Measurements from ENCODE around the gene SAGE1. TPM values are rescaled to one million over a fixed set of nuclear protein-coding genes. Genes with fewer than 3 reads are reported as not detected.
A peak's percentile ranks its signal among the peaks of the same experiment; 100 is the strongest.

SAGE1 gene
- total RNA-seq, 6 donors from 2014 or later = 0.10 TPM; not detected in 5

GRCh38 chrX:135931644-135932487 is 38.4 kb downstream of the SAGE1 start:
- no peaks in the 10 kb centered on the region for H3K27me3 ChIP-seq
- H3K4me3 ChIP-seq = no peak overlapping the region
- TF ChIP-seq CTCF (IDR thresholded peaks at IDR 0.05) (peak; percentile 26 to 74 (median 53)), POLR2AphosphoS5 (IDR thresholded peaks at IDR 0.05) (no peak)
- WGBS, 2 donors = 38 to 56% methylated on average over 15 to 19 of the region's 19 CpGs
- H3K36me3 ChIP-seq = no peaks in the 10 kb centered on the region
- no peaks in the 10 kb centered on the region for H3K9me3 ChIP-seq
- H3K27ac ChIP-seq = no peak overlapping the region
- DNase-seq (peak; percentile 19 to 49), ATAC-seq (ENCODE audit: low FRiP score in 2 of 2) (peak; percentile 63 to 75)
- H3K4me1 ChIP-seq = no peaks in the 10 kb centered on the region

- no peaks in the 10 kb centered on the region for H3K9me3 ChIP-seq
- WGBS, 2 donors = 65 to 85% methylated on average over 2 of the region's 2 CpGs
- DNase-seq = no peak
- H3K4me3 ChIP-seq = no peak overlapping the region
- no peak for TF ChIP-seq POLR2AphosphoS5 (IDR thresholded peaks at IDR 0.05)
- no peak for TF ChIP-seq CTCF (IDR thresholded peaks at IDR 0.05)
- no peak for TF ChIP-seq POLR2A (IDR thresholded peaks at IDR 0.05)
- no peak for TF ChIP-seq EP300 (IDR thresholded peaks at IDR 0.05)
- no peak for ATAC-seq (ENCODE audit: low FRiP score in 2 of 2)
- no peaks in the 10 kb centered on the region for H3K36me3 ChIP-seq
- no peaks in the 10 kb centered on the region for H3K4me1 ChIP-seq
- H3K27ac ChIP-seq = no peak overlapping the region
- H3K27me3 ChIP-seq = no peaks in the 10 kb centered on the region
Measured at GRCh38 chrX:135944486-135944885, 51.0 kb downstream of the SAGE1 start.

- H3K4me1 ChIP-seq = no peaks in the 10 kb centered on the region
- TF ChIP-seq POLR2A (IDR thresholded peaks at IDR 0.05) (no peak), CTCF (IDR thresholded peaks at IDR 0.05) (no peak), EP300 (IDR thresholded peaks at IDR 0.05) (no peak), POLR2AphosphoS5 (IDR thresholded peaks at IDR 0.05) (no peak)
- no peak overlapping the region for H3K4me3 ChIP-seq
- H3K9me3 ChIP-seq = no peaks in the 10 kb centered on the region
- ATAC-seq (ENCODE audit: low FRiP score in 2 of 2) = peak in 1 of 2 donors; percentile 26
- WGBS, 2 donors = 57 to 95% methylated on average over 4 of the region's 4 CpGs
- no peak for DNase-seq
- H3K27ac ChIP-seq = no peak overlapping the region
- H3K36me3 ChIP-seq = no peaks in the 10 kb centered on the region
- no peaks in the 10 kb centered on the region for H3K27me3 ChIP-seq
Measured at GRCh38 chrX:135951291-135951690, 57.8 kb downstream of the SAGE1 start.

Other genes with a start within 250 kb of the SAGE1 start
- gene CT45A1, start 180.1 kb upstream of the SAGE1 start, total RNA-seq = not detected
- not detected for gene CT45A3, start 125.5 kb upstream of the SAGE1 start, total RNA-seq
- not detected for gene CT45A5, start 108.2 kb upstream of the SAGE1 start, total RNA-seq
- not detected for gene CT45A6, start 90.9 kb upstream of the SAGE1 start, total RNA-seq
- gene CT45A2, start 73.7 kb upstream of the SAGE1 start, total RNA-seq = not detected
- not detected for gene CT45A7, start 56.4 kb upstream of the SAGE1 start, total RNA-seq
- not detected for gene CT45A8, start 39.2 kb upstream of the SAGE1 start, total RNA-seq
- not detected for gene CT45A9, start 21.9 kb upstream of the SAGE1 start, total RNA-seq
- gene CT45A10, start 272 bp upstream of the SAGE1 start, total RNA-seq = not detected
- 10 to 100 TPM in 4 of 6 donors, 1 to 10 TPM in 2; 7.2 to 32.2 (median 24.9) TPM for gene MMGT1, start 80.3 kb downstream of the SAGE1 start, total RNA-seq
- gene SLC9A6, start 91.7 kb downstream of the SAGE1 start, total RNA-seq = 10 to 100 TPM in 4 of 6 donors, 1 to 10 TPM in 2; 4.7 to 16.9 (median 11.5) TPM

All from upper lobe of left lung (tissue), 6 donors.